ENCODE measurements around the gene TRIM5. TPM values are rescaled to one million over a fixed set of nuclear protein-coding genes. Genes with fewer than 3 reads are reported as not detected.
A peak's percentile ranks its signal among the peaks of the same experiment; 100 is the strongest.

Gene TRIM5
- total and polyA plus RNA-seq, 2 experiments from 2014 or later, result 20.8 to 21.0 TPM

DNA sequence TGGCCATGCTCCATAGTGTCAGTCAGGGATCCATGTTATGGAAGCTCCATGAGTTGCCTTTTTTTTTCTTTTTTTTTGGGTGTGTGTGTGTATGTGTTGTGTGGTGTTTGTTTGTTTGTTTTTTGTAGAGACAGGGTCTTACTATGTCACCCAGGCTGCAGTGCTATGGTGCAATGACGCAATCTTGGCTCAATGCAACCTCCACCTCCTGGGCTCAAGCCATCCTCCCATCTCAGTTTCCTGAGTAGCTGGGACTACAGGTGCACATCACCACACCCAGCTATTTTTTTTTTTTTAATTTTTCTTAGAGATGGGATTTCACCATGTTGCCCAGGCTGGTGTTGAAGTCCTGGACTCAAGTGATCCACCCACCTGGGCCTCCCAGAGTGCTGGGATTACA is 3.6 kb upstream of the TRIM5 start:
- peak overlapping the region; percentile 12; the same call in 1 of the 2 replicates for H3K4me2 ChIP-seq
- H3K4me1 ChIP-seq (ENCODE audit: insufficient read depth), result peaks cover 27% of the 10 kb centered on the region
- TF ChIP-seq, protein P1, sequence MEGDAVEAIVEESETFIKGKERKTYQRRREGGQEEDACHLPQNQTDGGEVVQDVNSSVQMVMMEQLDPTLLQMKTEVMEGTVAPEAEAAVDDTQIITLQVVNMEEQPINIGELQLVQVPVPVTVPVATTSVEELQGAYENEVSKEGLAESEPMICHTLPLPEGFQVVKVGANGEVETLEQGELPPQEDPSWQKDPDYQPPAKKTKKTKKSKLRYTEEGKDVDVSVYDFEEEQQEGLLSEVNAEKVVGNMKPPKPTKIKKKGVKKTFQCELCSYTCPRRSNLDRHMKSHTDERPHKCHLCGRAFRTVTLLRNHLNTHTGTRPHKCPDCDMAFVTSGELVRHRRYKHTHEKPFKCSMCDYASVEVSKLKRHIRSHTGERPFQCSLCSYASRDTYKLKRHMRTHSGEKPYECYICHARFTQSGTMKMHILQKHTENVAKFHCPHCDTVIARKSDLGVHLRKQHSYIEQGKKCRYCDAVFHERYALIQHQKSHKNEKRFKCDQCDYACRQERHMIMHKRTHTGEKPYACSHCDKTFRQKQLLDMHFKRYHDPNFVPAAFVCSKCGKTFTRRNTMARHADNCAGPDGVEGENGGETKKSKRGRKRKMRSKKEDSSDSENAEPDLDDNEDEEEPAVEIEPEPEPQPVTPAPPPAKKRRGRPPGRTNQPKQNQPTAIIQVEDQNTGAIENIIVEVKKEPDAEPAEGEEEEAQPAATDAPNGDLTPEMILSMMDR (conservative IDR thresholded peaks at IDR 0.05; ENCODE audit: low read depth in 2 of 2), result no peak
- TF ChIP-seq ZNF114 (CRISPR knock-in tag; IDR thresholded peaks at IDR 0.05), result no peak
- TF ChIP-seq JUNB (IDR thresholded peaks at IDR 0.05; ENCODE audit: unreplicated experiment), result no peak
- no peak for TF ChIP-seq STAT1 (IDR thresholded peaks at IDR 0.05; ENCODE audit: unreplicated experiment)
- no peak for TF ChIP-seq NANOG (IDR thresholded peaks at IDR 0.05; ENCODE audit: borderline replicate concordance)
- TF ChIP-seq, protein P2, sequence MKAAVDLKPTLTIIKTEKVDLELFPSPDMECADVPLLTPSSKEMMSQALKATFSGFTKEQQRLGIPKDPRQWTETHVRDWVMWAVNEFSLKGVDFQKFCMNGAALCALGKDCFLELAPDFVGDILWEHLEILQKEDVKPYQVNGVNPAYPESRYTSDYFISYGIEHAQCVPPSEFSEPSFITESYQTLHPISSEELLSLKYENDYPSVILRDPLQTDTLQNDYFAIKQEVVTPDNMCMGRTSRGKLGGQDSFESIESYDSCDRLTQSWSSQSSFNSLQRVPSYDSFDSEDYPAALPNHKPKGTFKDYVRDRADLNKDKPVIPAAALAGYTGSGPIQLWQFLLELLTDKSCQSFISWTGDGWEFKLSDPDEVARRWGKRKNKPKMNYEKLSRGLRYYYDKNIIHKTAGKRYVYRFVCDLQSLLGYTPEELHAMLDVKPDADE (IDR thresholded peaks at IDR 0.05), result no peak
- TF ChIP-seq ZNF331 (CRISPR knock-in tag; IDR thresholded peaks at IDR 0.05; ENCODE audit: low read depth), result no peak
- TF ChIP-seq CREB1 (CRISPR knock-in tag; IDR thresholded peaks at IDR 0.05; ENCODE audit: low read depth), result no peak
- TF ChIP-seq, protein P3, sequence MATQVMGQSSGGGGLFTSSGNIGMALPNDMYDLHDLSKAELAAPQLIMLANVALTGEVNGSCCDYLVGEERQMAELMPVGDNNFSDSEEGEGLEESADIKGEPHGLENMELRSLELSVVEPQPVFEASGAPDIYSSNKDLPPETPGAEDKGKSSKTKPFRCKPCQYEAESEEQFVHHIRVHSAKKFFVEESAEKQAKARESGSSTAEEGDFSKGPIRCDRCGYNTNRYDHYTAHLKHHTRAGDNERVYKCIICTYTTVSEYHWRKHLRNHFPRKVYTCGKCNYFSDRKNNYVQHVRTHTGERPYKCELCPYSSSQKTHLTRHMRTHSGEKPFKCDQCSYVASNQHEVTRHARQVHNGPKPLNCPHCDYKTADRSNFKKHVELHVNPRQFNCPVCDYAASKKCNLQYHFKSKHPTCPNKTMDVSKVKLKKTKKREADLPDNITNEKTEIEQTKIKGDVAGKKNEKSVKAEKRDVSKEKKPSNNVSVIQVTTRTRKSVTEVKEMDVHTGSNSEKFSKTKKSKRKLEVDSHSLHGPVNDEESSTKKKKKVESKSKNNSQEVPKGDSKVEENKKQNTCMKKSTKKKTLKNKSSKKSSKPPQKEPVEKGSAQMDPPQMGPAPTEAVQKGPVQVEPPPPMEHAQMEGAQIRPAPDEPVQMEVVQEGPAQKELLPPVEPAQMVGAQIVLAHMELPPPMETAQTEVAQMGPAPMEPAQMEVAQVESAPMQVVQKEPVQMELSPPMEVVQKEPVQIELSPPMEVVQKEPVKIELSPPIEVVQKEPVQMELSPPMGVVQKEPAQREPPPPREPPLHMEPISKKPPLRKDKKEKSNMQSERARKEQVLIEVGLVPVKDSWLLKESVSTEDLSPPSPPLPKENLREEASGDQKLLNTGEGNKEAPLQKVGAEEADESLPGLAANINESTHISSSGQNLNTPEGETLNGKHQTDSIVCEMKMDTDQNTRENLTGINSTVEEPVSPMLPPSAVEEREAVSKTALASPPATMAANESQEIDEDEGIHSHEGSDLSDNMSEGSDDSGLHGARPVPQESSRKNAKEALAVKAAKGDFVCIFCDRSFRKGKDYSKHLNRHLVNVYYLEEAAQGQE (IDR thresholded peaks at IDR 0.05; ENCODE audit: unreplicated experiment), result no peak
- no peak for TF ChIP-seq EZH2 (IDR thresholded peaks at IDR 0.05; ENCODE audit: low read depth, unreplicated experiment)
- TF ChIP-seq EZH2phosphoT487 (IDR thresholded peaks at IDR 0.05; ENCODE audit: unreplicated experiment), result no peak
- no peak for TF ChIP-seq POLR2AphosphoS5 (IDR thresholded peaks at IDR 0.05; ENCODE audit: low read depth)
- TF ChIP-seq, protein P4, sequence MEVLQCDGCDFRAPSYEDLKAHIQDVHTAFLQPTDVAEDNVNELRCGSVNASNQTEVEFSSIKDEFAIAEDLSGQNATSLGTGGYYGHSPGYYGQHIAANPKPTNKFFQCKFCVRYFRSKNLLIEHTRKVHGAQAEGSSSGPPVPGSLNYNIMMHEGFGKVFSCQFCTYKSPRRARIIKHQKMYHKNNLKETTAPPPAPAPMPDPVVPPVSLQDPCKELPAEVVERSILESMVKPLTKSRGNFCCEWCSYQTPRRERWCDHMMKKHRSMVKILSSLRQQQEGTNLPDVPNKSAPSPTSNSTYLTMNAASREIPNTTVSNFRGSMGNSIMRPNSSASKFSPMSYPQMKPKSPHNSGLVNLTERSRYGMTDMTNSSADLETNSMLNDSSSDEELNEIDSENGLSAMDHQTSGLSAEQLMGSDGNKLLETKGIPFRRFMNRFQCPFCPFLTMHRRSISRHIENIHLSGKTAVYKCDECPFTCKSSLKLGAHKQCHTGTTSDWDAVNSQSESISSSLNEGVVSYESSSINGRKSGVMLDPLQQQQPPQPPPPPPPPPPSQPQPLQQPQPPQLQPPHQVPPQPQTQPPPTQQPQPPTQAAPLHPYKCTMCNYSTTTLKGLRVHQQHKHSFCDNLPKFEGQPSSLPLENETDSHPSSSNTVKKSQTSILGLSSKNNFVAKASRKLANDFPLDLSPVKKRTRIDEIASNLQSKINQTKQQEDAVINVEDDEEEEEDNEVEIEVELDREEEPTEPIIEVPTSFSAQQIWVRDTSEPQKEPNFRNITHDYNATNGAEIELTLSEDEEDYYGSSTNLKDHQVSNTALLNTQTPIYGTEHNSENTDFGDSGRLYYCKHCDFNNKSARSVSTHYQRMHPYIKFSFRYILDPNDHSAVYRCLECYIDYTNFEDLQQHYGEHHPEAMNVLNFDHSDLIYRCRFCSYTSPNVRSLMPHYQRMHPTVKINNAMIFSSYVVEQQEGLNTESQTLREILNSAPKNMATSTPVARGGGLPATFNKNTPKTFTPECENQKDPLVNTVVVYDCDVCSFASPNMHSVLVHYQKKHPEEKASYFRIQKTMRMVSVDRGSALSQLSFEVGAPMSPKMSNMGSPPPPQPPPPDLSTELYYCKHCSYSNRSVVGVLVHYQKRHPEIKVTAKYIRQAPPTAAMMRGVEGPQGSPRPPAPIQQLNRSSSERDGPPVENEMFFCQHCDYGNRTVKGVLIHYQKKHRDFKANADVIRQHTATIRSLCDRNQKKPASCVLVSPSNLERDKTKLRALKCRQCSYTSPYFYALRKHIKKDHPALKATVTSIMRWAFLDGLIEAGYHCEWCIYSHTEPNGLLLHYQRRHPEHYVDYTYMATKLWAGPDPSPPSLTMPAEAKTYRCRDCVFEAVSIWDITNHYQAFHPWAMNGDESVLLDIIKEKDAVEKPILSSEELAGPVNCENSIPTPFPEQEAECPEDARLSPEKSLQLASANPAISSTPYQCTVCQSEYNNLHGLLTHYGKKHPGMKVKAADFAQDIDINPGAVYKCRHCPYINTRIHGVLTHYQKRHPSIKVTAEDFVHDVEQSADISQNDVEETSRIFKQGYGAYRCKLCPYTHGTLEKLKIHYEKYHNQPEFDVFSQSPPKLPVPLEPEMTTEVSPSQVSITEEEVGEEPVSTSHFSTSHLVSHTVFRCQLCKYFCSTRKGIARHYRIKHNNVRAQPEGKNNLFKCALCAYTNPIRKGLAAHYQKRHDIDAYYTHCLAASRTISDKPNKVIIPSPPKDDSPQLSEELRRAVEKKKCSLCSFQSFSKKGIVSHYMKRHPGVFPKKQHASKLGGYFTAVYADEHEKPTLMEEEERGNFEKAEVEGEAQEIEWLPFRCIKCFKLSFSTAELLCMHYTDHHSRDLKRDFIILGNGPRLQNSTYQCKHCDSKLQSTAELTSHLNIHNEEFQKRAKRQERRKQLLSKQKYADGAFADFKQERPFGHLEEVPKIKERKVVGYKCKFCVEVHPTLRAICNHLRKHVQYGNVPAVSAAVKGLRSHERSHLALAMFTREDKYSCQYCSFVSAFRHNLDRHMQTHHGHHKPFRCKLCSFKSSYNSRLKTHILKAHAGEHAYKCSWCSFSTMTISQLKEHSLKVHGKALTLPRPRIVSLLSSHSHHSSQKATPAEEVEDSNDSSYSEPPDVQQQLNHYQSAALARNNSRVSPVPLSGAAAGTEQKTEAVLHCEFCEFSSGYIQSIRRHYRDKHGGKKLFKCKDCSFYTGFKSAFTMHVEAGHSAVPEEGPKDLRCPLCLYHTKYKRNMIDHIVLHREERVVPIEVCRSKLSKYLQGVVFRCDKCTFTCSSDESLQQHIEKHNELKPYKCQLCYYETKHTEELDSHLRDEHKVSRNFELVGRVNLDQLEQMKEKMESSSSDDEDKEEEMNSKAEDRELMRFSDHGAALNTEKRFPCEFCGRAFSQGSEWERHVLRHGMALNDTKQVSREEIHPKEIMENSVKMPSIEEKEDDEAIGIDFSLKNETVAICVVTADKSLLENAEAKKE (CRISPR knock-in tag; IDR thresholded peaks at IDR 0.05), result no peak
- ATAC-seq (no peak), DNase-seq (ENCODE audit: low spot score) (no peak)
- no peak overlapping the region for H2AFZ ChIP-seq
- Mint-ChIP-seq H3K4me3 (no peak overlapping the region), H3K27me3 (ENCODE audit: insufficient read depth, low read depth, poor library complexity) (peaks cover 8% of the 10 kb centered on the region), H3K4me1 (peaks cover 41% of the 10 kb centered on the region), H3K27ac (no peak overlapping the region), H3K36me3 (ENCODE audit: low read depth) (peaks cover 22% of the 10 kb centered on the region), H3K9me3 (peaks cover 13% of the 10 kb centered on the region; the same call in 2 of the 3 replicates)
- no peaks in the 10 kb centered on the region for H4K20me1 ChIP-seq (replicated peaks; ENCODE audit: insufficient read depth)
- no peaks in the 10 kb centered on the region for H3F3A ChIP-seq (replicated peaks; ENCODE audit: low read depth)
- H3K79me2 ChIP-seq (replicated peaks; ENCODE audit: insufficient read depth), result peaks cover 22% of the 10 kb centered on the region
- H3K36me3 ChIP-seq (ENCODE audit: insufficient read depth), result no peaks in the 10 kb centered on the region
- peak overlapping the region; percentile 70; the same call in 1 of the 2 replicates for H3K27ac ChIP-seq (ENCODE audit: low read depth)
- H3K9me2 ChIP-seq (ENCODE audit: insufficient read depth), result 0 out of 2 replicates have a peak, but pooled peaks cover 4% of the 10 kb centered on the region
- no peaks in the 10 kb centered on the region for H3K27me3 ChIP-seq (ENCODE audit: insufficient read depth)
- H3K4me3 ChIP-seq, result no peak overlapping the region
